ENCODE measurements around the gene AK5. TPM values are rescaled to one million over a fixed set of nuclear protein-coding genes. Genes with fewer than 3 reads are reported as not detected.

The AK5 gene
- total and polyA plus RNA-seq, 2 donors (not counting 1 experiment from before 2014, with no cell fraction given), result 0.18 TPM; not detected in 1

DNA sequence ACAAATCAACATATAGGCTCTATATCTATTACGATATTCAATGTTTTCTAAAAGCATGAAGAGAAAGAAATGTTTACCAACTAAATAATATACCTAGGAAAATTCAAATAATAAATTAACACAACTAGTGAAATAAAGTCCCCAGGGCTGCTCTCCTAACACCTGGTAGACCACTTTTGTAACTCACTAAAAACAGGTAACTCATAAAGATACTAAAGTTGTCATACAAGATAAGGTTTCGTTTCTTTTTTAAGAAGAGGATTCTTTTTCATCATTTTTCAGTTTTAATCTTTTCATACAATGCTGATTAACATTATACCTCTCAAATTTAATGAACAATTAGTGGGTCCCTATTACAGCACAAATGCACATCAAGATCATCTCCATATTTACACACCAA is 301.7 kb downstream of the AK5 start:
- no peaks in the 10 kb centered on the region for H3K9me3 Mint-ChIP-seq (ENCODE audit: insufficient read depth)
- CTCF ChIA-PET, result interaction anchor here (0.9 kb wide), 1 partner anchor 50 kb away, joined by 3 read pairs; no protein-coding TSS in a partner anchor
- no peaks in the 10 kb centered on the region for H3K27me3 ChIP-seq (replicated peaks in 1 of 4; ENCODE audit: control extremely low read depth in 1 of 4, control insufficient read depth in 3 of 4, insufficient read depth in 4 of 4, low read length in 3 of 4)
- intact Hi-C loops (cut with micrococcal nuclease), result no loop called here
- no peaks in the 10 kb centered on the region for H3K4me1 ChIP-seq (ENCODE audit: control insufficient read depth in 2 of 2, insufficient read depth in 2 of 2, low read length in 2 of 2)
- TF ChIP-seq, protein P1, sequence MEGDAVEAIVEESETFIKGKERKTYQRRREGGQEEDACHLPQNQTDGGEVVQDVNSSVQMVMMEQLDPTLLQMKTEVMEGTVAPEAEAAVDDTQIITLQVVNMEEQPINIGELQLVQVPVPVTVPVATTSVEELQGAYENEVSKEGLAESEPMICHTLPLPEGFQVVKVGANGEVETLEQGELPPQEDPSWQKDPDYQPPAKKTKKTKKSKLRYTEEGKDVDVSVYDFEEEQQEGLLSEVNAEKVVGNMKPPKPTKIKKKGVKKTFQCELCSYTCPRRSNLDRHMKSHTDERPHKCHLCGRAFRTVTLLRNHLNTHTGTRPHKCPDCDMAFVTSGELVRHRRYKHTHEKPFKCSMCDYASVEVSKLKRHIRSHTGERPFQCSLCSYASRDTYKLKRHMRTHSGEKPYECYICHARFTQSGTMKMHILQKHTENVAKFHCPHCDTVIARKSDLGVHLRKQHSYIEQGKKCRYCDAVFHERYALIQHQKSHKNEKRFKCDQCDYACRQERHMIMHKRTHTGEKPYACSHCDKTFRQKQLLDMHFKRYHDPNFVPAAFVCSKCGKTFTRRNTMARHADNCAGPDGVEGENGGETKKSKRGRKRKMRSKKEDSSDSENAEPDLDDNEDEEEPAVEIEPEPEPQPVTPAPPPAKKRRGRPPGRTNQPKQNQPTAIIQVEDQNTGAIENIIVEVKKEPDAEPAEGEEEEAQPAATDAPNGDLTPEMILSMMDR (IDR thresholded peaks at IDR 0.05), result no peak
- TF ChIP-seq EZH2 (IDR thresholded peaks at IDR 0.05; ENCODE audit: borderline replicate concordance, insufficient read depth, low read depth, low read length, poor library complexity, severe bottlenecking), result no peak
- POLR2A ChIA-PET, result no interaction called here
- no peak overlapping the region for H3K27ac ChIP-seq (ENCODE audit: low read length in 2 of 2)
- H3K9me3 ChIP-seq (ENCODE audit: control extremely low read depth in 1 of 3, control insufficient read depth in 2 of 3, insufficient read depth in 1 of 3, low read length in 2 of 3), result no peaks in the 10 kb centered on the region
- H3K36me3 ChIP-seq (replicated peaks in 1 of 2; ENCODE audit: control extremely low read depth in 1 of 2, control insufficient read depth in 1 of 2, extremely low read depth in 1 of 2, insufficient read depth in 2 of 2, low read length in 1 of 2), result peaks cover 7 to 26% of the 10 kb centered on the region in 2 experiments
- no peak overlapping the region for H3K4me3 ChIP-seq (ENCODE audit: control extremely low read depth in 1 of 5, extremely low read depth in 1 of 5, insufficient read depth in 1 of 5, low read depth in 2 of 5, low read length in 4 of 5)
- H3K4me3 Mint-ChIP-seq, result no peak overlapping the region
- H3K4me1 Mint-ChIP-seq, result peaks cover 9% of the 10 kb centered on the region
- H3K27me3 Mint-ChIP-seq, result no peaks in the 10 kb centered on the region
- H3K79me2 ChIP-seq (ENCODE audit: control insufficient read depth, insufficient read depth, low read length), result no peaks in the 10 kb centered on the region
- DNase-seq (no peak), ATAC-seq (ENCODE audit: low read depth) (no peak)
- no peak overlapping the region for H3K4me2 ChIP-seq (replicated peaks; ENCODE audit: low read depth, low read length, poor library complexity, severe bottlenecking)
- H3K9ac ChIP-seq (ENCODE audit: low read length), result no peak overlapping the region
- H2AFZ ChIP-seq (ENCODE audit: insufficient read depth, low read depth, low read length, poor library complexity, severe bottlenecking), result no peak overlapping the region
- WGBS (ENCODE audit: insufficient coverage), result no CpG with 5 or more reads among the region's 2 CpGs
- H4K20me1 ChIP-seq (ENCODE audit: control insufficient read depth, insufficient read depth, low read length, poor library complexity, severe bottlenecking), result no peaks in the 10 kb centered on the region
- H3K27ac Mint-ChIP-seq, result no peak overlapping the region

DNA sequence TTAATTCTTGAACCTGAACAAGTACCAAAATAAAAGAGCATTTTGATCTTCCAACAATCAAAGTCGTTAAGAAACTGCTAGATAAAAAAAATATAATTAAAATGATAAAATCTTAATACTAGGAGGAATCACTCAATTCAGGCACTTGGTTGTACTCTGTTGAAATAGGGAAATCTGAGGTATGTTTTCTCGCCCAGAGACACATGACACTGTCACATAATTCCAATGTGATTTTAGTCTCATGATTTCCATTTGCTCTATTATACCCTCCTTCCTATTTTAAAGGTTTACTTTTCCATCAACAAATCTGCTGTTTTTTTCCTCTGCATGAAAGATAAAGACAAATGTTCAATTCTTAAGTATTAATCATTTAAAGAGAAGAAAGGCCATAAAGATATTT is 303.1 kb downstream of the AK5 start:
- Histone ChIP-seq H3K79me2 (ENCODE audit: control insufficient read depth, insufficient read depth, low read length) (peaks cover 2% of the 10 kb centered on the region), H3K9me3 (ENCODE audit: control extremely low read depth in 1 of 3, control insufficient read depth in 2 of 3, insufficient read depth in 1 of 3, low read length in 2 of 3) (no peaks in the 10 kb centered on the region), H3K27me3 (replicated peaks in 1 of 4; ENCODE audit: control extremely low read depth in 1 of 4, control insufficient read depth in 3 of 4, insufficient read depth in 4 of 4, low read length in 3 of 4) (no peaks in the 10 kb centered on the region), H3K27ac (ENCODE audit: low read length in 2 of 2) (no peak overlapping the region), H3K4me1 (ENCODE audit: control insufficient read depth in 2 of 2, insufficient read depth in 2 of 2, low read length in 2 of 2) (no peaks in the 10 kb centered on the region), H4K20me1 (ENCODE audit: control insufficient read depth, insufficient read depth, low read length, poor library complexity, severe bottlenecking) (no peaks in the 10 kb centered on the region), H3K9ac (ENCODE audit: low read length) (no peak overlapping the region), H3K4me2 (replicated peaks; ENCODE audit: low read depth, low read length, poor library complexity, severe bottlenecking) (no peak overlapping the region), H3K4me3 (ENCODE audit: control extremely low read depth in 1 of 5, extremely low read depth in 1 of 5, insufficient read depth in 1 of 5, low read depth in 2 of 5, low read length in 4 of 5) (no peak overlapping the region), H2AFZ (ENCODE audit: insufficient read depth, low read depth, low read length, poor library complexity, severe bottlenecking) (no peak overlapping the region), H3K36me3 (replicated peaks in 1 of 2; ENCODE audit: control extremely low read depth in 1 of 2, control insufficient read depth in 1 of 2, extremely low read depth in 1 of 2, insufficient read depth in 2 of 2, low read length in 1 of 2) (peaks cover 7 to 20% of the 10 kb centered on the region in 2 experiments)
- Mint-ChIP-seq H3K4me1 (peaks cover 9% of the 10 kb centered on the region), H3K27ac (no peak overlapping the region), H3K27me3 (no peaks in the 10 kb centered on the region), H3K9me3 (ENCODE audit: insufficient read depth) (no peaks in the 10 kb centered on the region), H3K4me3 (no peak overlapping the region)
- CTCF ChIA-PET, result no interaction called here
- WGBS (ENCODE audit: insufficient coverage), result no CpG with 5 or more reads among the region's 2 CpGs
- no peak for DNase-seq
- ATAC-seq (ENCODE audit: low read depth), result no peak
- TF ChIP-seq, protein P1 (IDR thresholded peaks at IDR 0.05), result no peak
- TF ChIP-seq EZH2 (IDR thresholded peaks at IDR 0.05; ENCODE audit: borderline replicate concordance, insufficient read depth, low read depth, low read length, poor library complexity, severe bottlenecking), result no peak
- intact Hi-C loops (cut with micrococcal nuclease), result no loop called here
- POLR2A ChIA-PET, result no interaction called here

Data from B cell (primary cell).